LoVo (cell line): ENCODE results near the gene LDB2.

ENCODE experiments used
- DNase-seq: peaks from one replicate; pipeline ENCODE4 v3.0.0-alpha.2; 2016; ENCODE audit warnings: low spot score

The LDB2 gene

GRCh38 chr4:16884673-16885460 lies 13.6 kb downstream of the LDB2 start:
- no peak for DNase-seq

DNA sequence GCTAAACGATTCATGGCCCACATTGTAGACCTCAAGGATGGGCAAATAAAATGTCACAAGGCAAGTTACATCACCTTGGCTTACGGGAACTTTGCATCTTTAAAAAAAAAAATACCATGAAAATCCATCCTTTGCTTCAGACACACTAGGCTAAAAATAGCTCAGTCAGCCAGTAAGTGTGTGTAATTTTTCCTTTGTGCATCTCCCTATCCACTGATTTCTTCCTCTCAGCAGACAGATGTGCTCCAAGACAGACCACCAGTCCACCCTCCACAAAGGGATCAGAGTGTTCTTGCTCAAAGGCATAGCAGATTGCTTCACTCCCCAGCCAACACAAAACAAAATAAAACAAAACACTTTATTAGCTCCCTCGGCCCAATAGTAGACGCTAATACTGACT lies 14.6 kb downstream of the LDB2 start:
- DNase-seq = no peak

DNA sequence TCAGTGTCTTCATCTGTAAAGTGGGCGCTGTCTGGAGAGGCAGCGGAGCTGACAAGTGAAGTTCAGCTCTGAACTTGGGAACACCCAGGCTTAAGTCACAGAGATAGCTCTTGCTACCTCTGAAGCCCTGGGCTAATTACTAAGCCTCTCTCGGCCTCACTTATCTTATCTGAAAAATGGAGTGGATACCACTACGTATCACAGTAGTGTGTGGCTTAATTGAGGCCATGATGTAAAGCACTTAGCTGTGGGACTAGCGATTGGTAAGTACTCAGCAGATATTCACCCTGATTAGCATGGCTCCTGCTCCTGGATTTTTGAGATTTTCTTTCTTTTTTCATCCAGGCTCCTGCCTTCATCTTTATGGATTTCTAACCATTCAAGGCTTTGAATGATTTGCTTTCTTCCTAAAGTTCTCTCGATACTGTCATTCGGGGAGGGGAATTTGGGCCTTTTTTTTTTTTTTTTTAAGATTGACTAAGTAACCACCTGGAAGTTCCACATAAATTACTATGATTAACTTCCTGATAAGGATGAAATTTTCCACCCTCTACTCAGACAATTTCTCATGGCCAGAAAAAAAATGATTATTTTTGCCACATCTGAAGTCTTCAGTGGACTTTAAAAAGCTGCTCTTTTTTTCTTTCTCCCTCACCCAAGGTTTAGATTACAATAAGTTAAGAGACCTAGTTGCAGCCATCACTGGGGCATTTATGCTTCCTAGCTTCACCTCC lies 17.1 kb downstream of the LDB2 start:
- no peak for DNase-seq

DNA sequence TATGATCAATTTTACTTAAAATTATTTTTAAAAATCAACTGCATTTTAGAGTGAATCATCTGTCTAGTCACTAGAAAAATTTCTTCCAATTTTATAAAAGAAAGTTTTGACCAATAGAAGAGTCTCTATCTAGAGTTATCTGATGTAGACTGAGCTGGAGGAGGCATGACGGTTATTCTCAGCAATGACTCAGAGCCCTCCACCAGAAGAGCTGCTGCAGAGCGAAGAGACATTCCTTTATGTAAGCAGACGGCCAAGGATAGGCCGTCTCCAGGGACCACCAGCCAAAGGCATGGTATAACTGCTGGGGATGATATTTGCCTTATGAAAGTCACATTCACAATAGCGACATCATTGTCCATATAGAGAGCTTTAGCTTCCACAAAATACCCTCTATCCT lies 23.0 kb downstream of the LDB2 start:
- no peak for DNase-seq

DNA sequence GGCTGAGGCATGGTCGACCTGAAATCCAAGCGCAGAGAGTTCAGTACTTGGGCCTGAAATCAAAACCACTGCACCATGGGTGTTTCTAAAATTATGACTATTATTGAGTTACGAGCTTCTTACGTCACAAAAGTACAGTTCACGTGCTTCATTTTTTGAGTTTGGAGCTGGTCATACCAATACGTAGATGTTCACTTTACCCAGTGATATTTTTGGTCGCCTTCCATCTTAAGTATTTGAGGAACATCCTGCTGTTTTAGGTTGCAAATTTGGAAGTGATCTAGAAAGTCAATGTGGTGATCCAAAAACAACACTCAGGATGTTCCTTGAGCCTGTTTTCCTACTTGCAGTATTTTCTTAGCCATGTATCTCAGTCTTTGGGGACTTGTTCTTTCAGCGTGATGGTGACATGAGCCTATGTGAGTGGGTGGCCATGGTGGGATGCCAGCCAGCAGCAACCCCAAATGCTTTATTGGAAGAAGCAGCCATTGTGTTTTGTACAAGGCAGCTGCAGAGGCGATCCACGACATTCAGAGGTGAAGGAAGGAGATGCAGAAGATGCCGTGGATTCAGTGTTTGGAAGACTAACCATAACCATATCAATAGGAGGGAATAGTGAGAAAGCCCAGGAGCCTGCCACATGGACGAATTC lies 28.7 kb downstream of the LDB2 start:
- DNase-seq = no peak

- no peak for DNase-seq
Observed at GRCh38 chr4:16868674-16869073, 29.8 kb downstream of the LDB2 start.

GRCh38 chr4:16867827-16868226 lies 30.6 kb downstream of the LDB2 start:
- DNase-seq = no peak

GRCh38 chr4:16866974-16867373 lies 31.5 kb downstream of the LDB2 start:
- DNase-seq = no peak

DNA sequence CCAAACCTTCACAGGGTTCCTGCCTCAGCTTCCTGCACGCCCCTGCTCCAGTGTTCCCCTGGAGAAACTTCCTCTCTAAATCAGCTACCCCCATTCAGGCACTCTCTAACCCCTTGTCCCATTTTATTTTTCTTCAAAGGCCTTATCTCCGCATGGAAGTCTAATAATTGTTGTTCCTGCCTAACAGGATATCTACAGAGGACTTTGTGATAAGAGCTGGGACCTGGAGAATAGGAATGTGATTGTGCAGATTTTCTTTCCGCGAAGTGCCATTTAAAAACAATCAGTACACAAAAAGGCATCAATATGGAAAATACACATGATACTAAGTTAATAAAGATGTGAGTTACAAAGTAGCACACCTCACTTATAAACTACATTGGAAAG lies 32.6 kb downstream of the LDB2 start:
- no peak for DNase-seq

DNA sequence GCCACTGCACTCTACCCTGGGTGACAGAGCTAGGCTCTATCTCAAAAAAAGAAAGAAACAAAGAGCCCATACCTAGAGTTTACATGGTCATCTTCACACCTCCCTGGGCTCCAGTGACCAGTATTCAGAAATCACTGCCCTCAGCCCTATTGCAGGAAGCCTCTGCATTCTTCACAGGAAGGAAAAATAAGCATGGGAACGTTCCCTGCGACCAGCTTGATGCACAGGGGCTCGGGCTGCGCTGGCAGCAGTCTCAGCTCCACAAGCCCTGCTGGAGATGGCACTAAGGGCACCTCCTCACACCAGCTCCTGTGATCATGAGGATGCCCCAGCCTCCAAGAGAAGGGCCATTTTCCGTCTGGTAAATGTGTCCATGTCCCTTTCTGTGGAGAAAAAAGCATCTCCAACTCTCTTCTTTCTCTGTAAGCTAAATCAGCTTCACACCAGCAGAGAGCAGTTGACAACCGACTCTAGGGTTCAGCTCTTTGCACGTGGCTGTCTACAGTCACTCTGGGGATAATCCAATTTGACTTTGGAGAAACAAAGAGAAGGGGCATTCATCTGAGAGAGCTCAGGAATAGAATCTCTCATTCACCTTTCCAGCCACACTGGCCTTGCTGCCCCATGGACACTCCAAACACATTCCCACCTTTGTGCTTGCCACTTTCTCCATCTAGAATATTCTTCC lies 33.1 kb downstream of the LDB2 start:
- DNase-seq = no peak

GRCh38 chr4:16864199-16864598 lies 34.2 kb downstream of the LDB2 start:
- DNase-seq = no peak

GRCh38 chr4:16862697-16863096 lies 35.7 kb downstream of the LDB2 start:
- DNase-seq = no peak

DNA sequence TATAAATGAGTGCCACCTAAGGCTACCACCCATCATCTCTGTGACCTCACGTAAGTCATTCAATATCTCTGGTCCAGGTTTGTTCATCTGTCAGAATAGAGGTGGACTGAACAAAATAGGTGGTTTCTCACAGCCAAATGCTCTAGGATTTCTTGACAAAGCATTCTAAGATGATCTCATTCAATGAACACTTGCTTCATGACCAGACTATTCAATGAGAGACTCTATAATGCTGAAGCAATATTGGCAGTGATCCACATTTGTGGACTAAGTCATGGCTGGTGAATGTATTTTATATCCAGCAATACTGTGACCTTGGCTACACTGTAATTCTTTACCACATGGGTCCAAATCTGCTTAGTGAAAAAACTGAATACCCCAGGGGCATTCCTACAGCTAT lies 37.9 kb downstream of the LDB2 start:
- DNase-seq = no peak

GRCh38 chr4:16859031-16859430 lies 39.4 kb downstream of the LDB2 start:
- no peak for DNase-seq

GRCh38 chr4:16858275-16858752 lies 40.1 kb downstream of the LDB2 start:
- no peak for DNase-seq

GRCh38 chr4:16857425-16857824 lies 41.0 kb downstream of the LDB2 start:
- DNase-seq = no peak

- no peak for DNase-seq
Observed at GRCh38 chr4:16853640-16854039, 44.8 kb downstream of the LDB2 start.

DNA sequence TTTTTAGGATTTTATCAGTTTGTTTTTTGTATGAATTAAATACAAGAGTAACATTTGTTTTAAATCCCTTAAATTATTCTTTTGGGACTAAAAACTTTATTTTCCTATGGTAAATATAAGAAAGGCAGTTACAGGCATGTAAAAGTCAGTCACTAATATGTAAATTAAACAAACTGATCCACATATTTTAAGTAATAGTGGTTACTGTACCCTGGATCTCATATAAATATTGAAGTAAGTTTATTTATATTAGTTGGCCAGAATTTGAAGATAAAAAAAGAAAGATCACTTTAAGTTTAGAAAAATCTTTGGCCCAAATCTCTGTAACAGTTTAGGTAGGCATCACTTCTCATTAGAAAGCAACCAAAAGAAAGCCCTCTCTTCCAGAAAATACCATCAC lies 45.8 kb downstream of the LDB2 start:
- DNase-seq = no peak

- no peak for DNase-seq
Observed at GRCh38 chr4:16852228-16852627, 46.2 kb downstream of the LDB2 start.

- DNase-seq = no peak
Observed at GRCh38 chr4:16846540-16847117, 51.8 kb downstream of the LDB2 start.

DNA sequence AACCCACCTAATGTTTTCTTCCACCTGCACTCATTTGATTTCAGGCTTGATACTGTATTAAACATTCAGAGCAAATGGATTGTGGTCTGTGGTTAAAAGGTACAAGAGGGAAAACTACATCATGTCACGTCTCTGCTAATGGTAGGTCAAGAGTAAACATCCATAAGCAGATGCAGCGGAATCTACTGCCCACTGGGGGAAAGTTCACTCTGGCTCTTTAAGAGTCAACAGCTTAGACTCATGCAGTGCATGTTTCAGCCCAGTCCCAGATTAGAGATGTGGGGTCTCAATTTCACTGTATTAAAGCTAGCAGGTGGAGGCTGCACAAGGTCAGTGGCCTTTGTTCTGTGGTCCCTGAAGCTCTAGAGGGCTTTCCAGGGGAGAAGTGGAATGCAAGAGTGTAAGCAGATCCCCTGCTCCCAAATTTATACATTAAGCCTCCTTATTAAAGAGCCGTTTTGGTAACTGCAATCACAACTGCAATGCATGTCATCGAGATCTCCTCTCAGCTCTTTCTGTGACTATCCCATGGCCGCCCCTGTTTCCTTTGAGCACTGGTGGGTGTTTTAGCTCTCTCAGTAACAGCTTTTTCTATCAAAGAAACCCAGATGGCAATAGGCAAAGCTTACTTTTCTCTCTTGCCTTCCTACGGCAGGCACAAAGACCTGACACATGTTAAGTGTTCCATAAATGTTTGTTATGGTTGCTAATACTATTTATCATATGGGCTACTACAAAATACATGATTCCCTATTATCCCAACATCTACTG lies 53.4 kb downstream of the LDB2 start:
- DNase-seq = no peak
